Adrenal gland (tissue), 5 donors: ENCODE measurements around the gene ATP4B.

Source experiments
- CTCF ChIP-seq, 6 experiments: fragments of 450-650 bp in 4 of 6; fragments of 200-600 bp in 2 of 6; sonication (generic) in 1 of 6; IDR thresholded peaks; 1 replicate in 5 of 6; 2 replicates in 1 of 6; pipeline versions ENCODE4 v1.5.1 to v1.8.0; 2016 to 2021; ENCODE audit warnings: antibody characterized with exemption in 6 of 6, mild to moderate bottlenecking in 2 of 6, moderate library complexity in 1 of 6
- POLR2A ChIP-seq, 2 donors: fragments of 450-650 bp; IDR thresholded peaks; one replicate each; pipeline ENCODE4 v1.6.1; 2017; ENCODE audit warnings: antibody characterized with exemption in 2 of 2, mild to moderate bottlenecking in 2 of 2, moderate library complexity in 1 of 2
- donor health status: DM: no; HTN: no; CAD: no.

- TF ChIP-seq CTCF (IDR thresholded peaks at IDR 0.05) (no peak), POLR2A (IDR thresholded peaks at IDR 0.05) (no peak)
These were observed 20.5 kb downstream of the ATP4B start for GRCh38 chr13:113637262-113638160.
